Trophoblast cell (in vitro differentiated cells and primary cell): ENCODE data around the gene GGT6.

Experiments used
- DNase-seq, 2 donors: peaks; one replicate each; pipeline ENCODE4 v3.0.0-alpha.2; 2016
- H2AFZ ChIP-seq: 2 replicates; pipeline ENCODE4 v1.6.1; 2013; ENCODE audit warnings: low read length, moderate library complexity, mild to moderate bottlenecking; ENCODE audit not compliant: insufficient read depth, poor library complexity
- H2AK5ac ChIP-seq: 2 replicates; pipeline ENCODE4 v1.6.1; 2013; ENCODE audit warnings: mild to moderate bottlenecking, low read length
- H2BK120ac ChIP-seq: 2 replicates; pipeline ENCODE4 v1.6.1; 2013; ENCODE audit warnings: low read length, mild to moderate bottlenecking, moderate library complexity; ENCODE audit not compliant: insufficient read depth, poor library complexity
- H2BK12ac ChIP-seq: 2 replicates; pipeline ENCODE4 v1.6.1; 2013; ENCODE audit warnings: mild to moderate bottlenecking, low read length, moderate library complexity
- H2BK5ac ChIP-seq: 2 replicates; pipeline ENCODE4 v1.6.1; 2013; ENCODE audit warnings: low read length, low read depth, moderate library complexity, mild to moderate bottlenecking; ENCODE audit not compliant: poor library complexity
- H3K14ac ChIP-seq: 2 replicates; pipeline ENCODE4 v1.6.1; 2013; ENCODE audit warnings: mild to moderate bottlenecking, low read length
- H3K18ac ChIP-seq: 2 replicates; pipeline ENCODE4 v1.6.1; 2013; ENCODE audit warnings: mild to moderate bottlenecking, low read length
- H3K23ac ChIP-seq: 2 replicates; pipeline ENCODE4 v1.6.1; 2013; ENCODE audit warnings: low read length
- H3K27ac ChIP-seq: 2 replicates; pipeline ENCODE4 v1.5.1; 2013; ENCODE audit warnings: low read depth, mild to moderate bottlenecking, inconsistent platforms, low read length, moderate library complexity
- H3K27me3 ChIP-seq: 2 replicates; pipeline ENCODE4 v1.6.1; 2013; ENCODE audit warnings: inconsistent platforms, mild to moderate bottlenecking, low read length, moderate library complexity; ENCODE audit not compliant: insufficient read depth
- H3K36me3 ChIP-seq, 2 experiments: 1 replicate in 1 of 2; 2 replicates in 1 of 2; pipeline ENCODE4 v1.6.1; 2013; ENCODE audit warnings: low read length in 2 of 2, mild to moderate bottlenecking in 2 of 2, moderate library complexity in 1 of 2; ENCODE audit not compliant: insufficient read depth in 2 of 2, control insufficient read depth in 1 of 2
- H3K4ac ChIP-seq: 2 replicates; pipeline ENCODE4 v1.6.1; 2013; ENCODE audit warnings: low read depth, mild to moderate bottlenecking, low read length, moderate library complexity
- H3K4me1 ChIP-seq, 2 experiments: 1 replicate in 1 of 2; 2 replicates in 1 of 2; pipeline ENCODE4 v1.6.1; 2013; ENCODE audit warnings: low read length in 2 of 2, mild to moderate bottlenecking in 2 of 2, moderate library complexity in 1 of 2; ENCODE audit not compliant: insufficient read depth in 2 of 2, control insufficient read depth in 1 of 2
- H3K4me2 ChIP-seq: 2 replicates; pipeline ENCODE4 v1.6.1; 2013; ENCODE audit warnings: inconsistent platforms, mild to moderate bottlenecking, low read length, moderate library complexity
- H3K4me3 ChIP-seq: 2 replicates; pipeline ENCODE4 v1.5.1; 2013; ENCODE audit warnings: mild to moderate bottlenecking, low read depth, low read length, inconsistent platforms
- H3K79me1 ChIP-seq: one replicate; pipeline ENCODE4 v1.6.1; 2013; ENCODE audit warnings: low read length
- H3K79me2 ChIP-seq: 2 replicates; pipeline ENCODE4 v1.6.1; 2013; ENCODE audit warnings: low read length, mild to moderate bottlenecking; ENCODE audit not compliant: control insufficient read depth, insufficient read depth, poor library complexity
- H3K9ac ChIP-seq: 2 replicates; pipeline ENCODE4 v1.6.1; 2013; ENCODE audit warnings: mild to moderate bottlenecking, low read length
- H3K9me3 ChIP-seq: 2 replicates; pipeline ENCODE4 v1.6.1; 2013; ENCODE audit warnings: low read depth, mild to moderate bottlenecking, control low read depth, inconsistent platforms, low read length; ENCODE audit not compliant: insufficient read depth
- H4K12ac ChIP-seq: 2 replicates; pipeline ENCODE4 v1.6.1; 2013; ENCODE audit warnings: low read depth, mild to moderate bottlenecking, low read length, moderate library complexity
- H4K8ac ChIP-seq: 2 replicates; pipeline ENCODE4 v1.6.1; 2013; ENCODE audit warnings: low read depth, mild to moderate bottlenecking, low read length, moderate library complexity
- H4K91ac ChIP-seq: one replicate; pipeline ENCODE4 v1.6.1; 2013; ENCODE audit warnings: low read depth, mild to moderate bottlenecking, low read length, moderate library complexity
- WGBS: extraction: QIAGEN DNeasy Blood & Tissue Kit; methylation state at CpG from one replicate; pipeline ENCODE4 v1.1.7; 2013; ENCODE audit warnings: missing lambda C conversion rate; ENCODE audit not compliant: insufficient read length, insufficient coverage; ENCODE audit errors: extremely low coverage; 5-methylcytosine and 5-hydroxymethylcytosine counted together

The GGT6 gene

GRCh38 chr17:4551141-4551540 lies 9.2 kb downstream of the GGT6 start:
- Histone ChIP-seq H3K9ac (no peak overlapping the region), H3K36me3 (peaks cover 55 to 56% of the 10 kb centered on the region in 2 experiments), H3K27ac (no peak overlapping the region), H3K4ac (no peak overlapping the region), H3K18ac (no peak overlapping the region), H3K27me3 (no peaks in the 10 kb centered on the region), H3K79me1 (peaks cover 8% of the 10 kb centered on the region), H3K4me3 (no peak overlapping the region), H2BK120ac (no peak overlapping the region), H4K12ac (no peak overlapping the region), H3K23ac (no peak overlapping the region), H4K91ac (no peak overlapping the region), H2AK5ac (no peak overlapping the region), H2BK5ac (no peak overlapping the region), H2AFZ (no peak overlapping the region), H4K8ac (no peak overlapping the region), H3K4me1 (peaks cover 17 to 27% of the 10 kb centered on the region in 2 experiments), H3K14ac (no peak overlapping the region), H3K9me3 (peaks cover 2% of the 10 kb centered on the region), H3K4me2 (no peak overlapping the region), H3K79me2 (peaks cover 8% of the 10 kb centered on the region), H2BK12ac (no peak overlapping the region)
- WGBS: no CpG with 5 or more reads among the region's 8 CpGs
- no peak for DNase-seq

- Histone ChIP-seq H3K79me1 (peaks cover 7% of the 10 kb centered on the region), H4K12ac (no peak overlapping the region), H3K18ac (no peak overlapping the region), H3K9ac (no peak overlapping the region), H3K23ac (no peak overlapping the region), H3K79me2 (peaks cover 8% of the 10 kb centered on the region), H3K4me2 (no peak overlapping the region), H3K9me3 (peaks cover 2% of the 10 kb centered on the region), H2BK5ac (no peak overlapping the region), H4K8ac (no peak overlapping the region), H2BK120ac (no peak overlapping the region), H3K36me3 (peaks cover 55 to 56% of the 10 kb centered on the region in 2 experiments), H3K4ac (no peak overlapping the region), H3K27ac (no peak overlapping the region), H3K4me1 (peaks cover 12 to 23% of the 10 kb centered on the region in 2 experiments), H3K27me3 (no peaks in the 10 kb centered on the region), H2AFZ (no peak overlapping the region), H4K91ac (no peak overlapping the region), H3K14ac (no peak overlapping the region), H2BK12ac (no peak overlapping the region), H2AK5ac (no peak overlapping the region), H3K4me3 (peak overlapping the region; percentile 19)
- no CpG with 5 or more reads among the region's 16 CpGs for WGBS
- no peak for DNase-seq
These were observed 9.8 kb downstream of the GGT6 start for GRCh38 chr17:4550534-4551039.

GRCh38 chr17:4549781-4550533 lies 10.4 kb downstream of the GGT6 start:
- H3K4ac ChIP-seq: no peak overlapping the region
- H3K23ac ChIP-seq: no peak overlapping the region
- H4K91ac ChIP-seq: no peak overlapping the region
- H3K79me2 ChIP-seq: peaks cover 5% of the 10 kb centered on the region
- H3K9me3 ChIP-seq: peaks cover 2% of the 10 kb centered on the region
- no peak overlapping the region for H3K4me3 ChIP-seq
- H4K12ac ChIP-seq: no peak overlapping the region
- no peak overlapping the region for H2BK12ac ChIP-seq
- no peak overlapping the region for H4K8ac ChIP-seq
- H3K27ac ChIP-seq: no peak overlapping the region
- H3K14ac ChIP-seq: no peak overlapping the region
- H3K4me2 ChIP-seq: no peak overlapping the region
- no peak for DNase-seq
- no peak overlapping the region for H3K18ac ChIP-seq
- no CpG with 5 or more reads among the region's 25 CpGs for WGBS
- H2AFZ ChIP-seq: no peak overlapping the region
- no peak overlapping the region for H2BK120ac ChIP-seq
- peaks cover 12 to 24% of the 10 kb centered on the region in 2 experiments for H3K4me1 ChIP-seq
- peaks cover 3% of the 10 kb centered on the region for H3K79me1 ChIP-seq
- H3K9ac ChIP-seq: no peak overlapping the region
- H2AK5ac ChIP-seq: no peak overlapping the region
- H2BK5ac ChIP-seq: no peak overlapping the region
- H3K36me3 ChIP-seq: peaks cover 60 to 62% of the 10 kb centered on the region in 2 experiments
- no peaks in the 10 kb centered on the region for H3K27me3 ChIP-seq

- no peak overlapping the region for H3K4me3 ChIP-seq
- H3K9me3 ChIP-seq: peaks cover 2% of the 10 kb centered on the region
- H4K12ac ChIP-seq: no peak overlapping the region
- no peak overlapping the region for H2BK12ac ChIP-seq
- H3K9ac ChIP-seq: no peak overlapping the region
- peaks cover 62 to 65% of the 10 kb centered on the region in 2 experiments for H3K36me3 ChIP-seq
- peaks cover 2 to 14% of the 10 kb centered on the region in 2 experiments for H3K4me1 ChIP-seq
- H3K23ac ChIP-seq: no peak overlapping the region
- no peak overlapping the region for H2BK120ac ChIP-seq
- no peaks in the 10 kb centered on the region for H3K79me2 ChIP-seq
- no peak overlapping the region for H3K4ac ChIP-seq
- no peak overlapping the region for H2AK5ac ChIP-seq
- no peaks in the 10 kb centered on the region for H3K79me1 ChIP-seq
- no peak overlapping the region for H4K8ac ChIP-seq
- H3K27me3 ChIP-seq: no peaks in the 10 kb centered on the region
- DNase-seq: no peak
- H4K91ac ChIP-seq: no peak overlapping the region
- no peak overlapping the region for H3K4me2 ChIP-seq
- H2AFZ ChIP-seq: no peak overlapping the region
- H3K27ac ChIP-seq: no peak overlapping the region
- no peak overlapping the region for H2BK5ac ChIP-seq
- H3K14ac ChIP-seq: no peak overlapping the region
- no CpG with 5 or more reads among the region's 24 CpGs for WGBS
- H3K18ac ChIP-seq: no peak overlapping the region
These were observed 11.5 kb downstream of the GGT6 start for GRCh38 chr17:4548721-4549531.
